ENCODE measurements around the gene ARMC6.

- TF ChIP-seq, protein P1, sequence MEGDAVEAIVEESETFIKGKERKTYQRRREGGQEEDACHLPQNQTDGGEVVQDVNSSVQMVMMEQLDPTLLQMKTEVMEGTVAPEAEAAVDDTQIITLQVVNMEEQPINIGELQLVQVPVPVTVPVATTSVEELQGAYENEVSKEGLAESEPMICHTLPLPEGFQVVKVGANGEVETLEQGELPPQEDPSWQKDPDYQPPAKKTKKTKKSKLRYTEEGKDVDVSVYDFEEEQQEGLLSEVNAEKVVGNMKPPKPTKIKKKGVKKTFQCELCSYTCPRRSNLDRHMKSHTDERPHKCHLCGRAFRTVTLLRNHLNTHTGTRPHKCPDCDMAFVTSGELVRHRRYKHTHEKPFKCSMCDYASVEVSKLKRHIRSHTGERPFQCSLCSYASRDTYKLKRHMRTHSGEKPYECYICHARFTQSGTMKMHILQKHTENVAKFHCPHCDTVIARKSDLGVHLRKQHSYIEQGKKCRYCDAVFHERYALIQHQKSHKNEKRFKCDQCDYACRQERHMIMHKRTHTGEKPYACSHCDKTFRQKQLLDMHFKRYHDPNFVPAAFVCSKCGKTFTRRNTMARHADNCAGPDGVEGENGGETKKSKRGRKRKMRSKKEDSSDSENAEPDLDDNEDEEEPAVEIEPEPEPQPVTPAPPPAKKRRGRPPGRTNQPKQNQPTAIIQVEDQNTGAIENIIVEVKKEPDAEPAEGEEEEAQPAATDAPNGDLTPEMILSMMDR (conservative IDR thresholded peaks at IDR 0.05): no peak
- no peak for TF ChIP-seq ZFX (IDR thresholded peaks at IDR 0.05)
Observed at GRCh38 chr19:19031891-19032290, 1.5 kb upstream of the ARMC6 start.

All from C4-2B (cell line).